T-helper 9 cell (primary cell): ENCODE measurements around the gene ZNF280A.

Experiments
- DNase-seq: peaks from one replicate; pipeline ENCODE4 v3.0.0-alpha.2; 2020

The ZNF280A gene

GRCh38 chr22:22465782-22466181, 54.3 kb downstream of the ZNF280A start:
- no peak for DNase-seq

GRCh38 chr22:22465094-22465602, 54.9 kb downstream of the ZNF280A start:
- DNase-seq, result no peak

GRCh38 chr22:22464541-22465054, 55.5 kb downstream of the ZNF280A start:
- no peak for DNase-seq

- DNase-seq, result peak; percentile 29
These were observed 56.1 kb downstream of the ZNF280A start for GRCh38 chr22:22463855-22464540.
